Endodermal cell (in vitro differentiated cells): Measurements from ENCODE around the gene MAP3K9. TPM values are rescaled to one million over a fixed set of nuclear protein-coding genes. Genes with fewer than 3 reads are reported as not detected.

Experiments
- DNase-seq: peaks from one replicate; pipeline ENCODE4 v3.0.0-alpha.2; 2017
- H3K27ac ChIP-seq: 2 replicates; pipeline ENCODE4 v1.5.1; 2013; ENCODE audit warnings: mild to moderate bottlenecking, low read depth, low read length, moderate library complexity
- H3K27me3 ChIP-seq: 2 replicates; pipeline ENCODE4 v1.6.1; 2013; ENCODE audit warnings: mild to moderate bottlenecking, low read length, moderate library complexity; ENCODE audit not compliant: insufficient read depth, control insufficient read depth, poor library complexity, severe bottlenecking
- H3K36me3 ChIP-seq: 2 replicates; pipeline ENCODE4 v1.7.0; 2013; ENCODE audit warnings: mild to moderate bottlenecking, low read length, moderate library complexity; ENCODE audit not compliant: control insufficient read depth, insufficient read depth
- H3K4me1 ChIP-seq: one replicate; pipeline ENCODE4 v1.7.0; 2013; ENCODE audit warnings: low read length; ENCODE audit not compliant: control insufficient read depth, insufficient read depth
- H3K4me3 ChIP-seq: 2 replicates; pipeline ENCODE4 v1.5.1; 2013; ENCODE audit warnings: mild to moderate bottlenecking, low read length, moderate library complexity
- H3K9ac ChIP-seq: 2 replicates; pipeline ENCODE4 v1.6.1; 2013; ENCODE audit warnings: mild to moderate bottlenecking, low read length, moderate library complexity; ENCODE audit not compliant: poor library complexity, severe bottlenecking; ENCODE audit errors: extremely low read depth
- H3K9me3 ChIP-seq: 2 replicates; pipeline ENCODE4 v1.6.1; 2013; ENCODE audit warnings: mild to moderate bottlenecking, low read length, moderate library complexity; ENCODE audit not compliant: control insufficient read depth
- H3K27ac Mint-ChIP-seq: 2 replicates; pipeline ENCODE4 v1.8.0; 2020; ENCODE audit warnings: mixed read lengths
- H3K27me3 Mint-ChIP-seq: 2 replicates; pipeline ENCODE4 v1.8.0; 2021; ENCODE audit warnings: mild to moderate bottlenecking, mixed read lengths; ENCODE audit not compliant: insufficient read depth
- H3K36me3 Mint-ChIP-seq: 2 replicates; pipeline ENCODE4 v1.8.0; 2020; ENCODE audit warnings: low read depth, mixed read lengths
- H3K4me1 Mint-ChIP-seq: 2 replicates; pipeline ENCODE4 v1.8.0; 2020; ENCODE audit warnings: mixed read lengths
- H3K4me3 Mint-ChIP-seq: 2 replicates; pipeline ENCODE4 v1.8.0; 2020; ENCODE audit warnings: mild to moderate bottlenecking, moderate library complexity, mixed read lengths
- H3K9me3 Mint-ChIP-seq: 2 replicates; pipeline ENCODE4 v1.8.0; 2020; ENCODE audit warnings: mild to moderate bottlenecking, mixed read lengths
- CTCF ChIP-seq: fragments of 200-600 bp; sonication (generic); conservative IDR thresholded peaks from 2 replicates; pipeline ENCODE4 v1.5.0; 2021; ENCODE audit warnings: antibody characterized with exemption, mild to moderate bottlenecking
- WGBS, 2 experiments: methylation state at CpG; one replicate each; pipeline versions ENCODE4 v1.1.5 to v1.1.7; 2013; ENCODE audit warnings: missing lambda C conversion rate in 2 of 2, mixed read lengths in 1 of 2; ENCODE audit not compliant: insufficient coverage in 1 of 2, insufficient read length in 1 of 2; 5-methylcytosine and 5-hydroxymethylcytosine counted together
- total RNA-seq, 2 donors: library from RNA; stranded (reverse); fragmentation: NEBNext Ultra II Directional in 1 of 2; extraction: Animal tissue kit (Norgen Biotek cat#: 25700) in 1 of 2; gene quantifications; 2 replicates in 1 of 2; 3 replicates in 1 of 2; pipeline ENCODE4 v1.2.1, GENCODE V29; 2021

MAP3K9 gene
- total RNA-seq, 2 donors from 2014 or later = 34.1 to 38.5 TPM

GRCh38 chr14:70782361-70782760, 27.0 kb downstream of the MAP3K9 start:
- Histone ChIP-seq H3K9ac (no peak overlapping the region), H3K27ac (no peak overlapping the region), H3K27me3 (no peaks in the 10 kb centered on the region), H3K36me3 (peaks cover 43% of the 10 kb centered on the region), H3K4me3 (no peak overlapping the region), H3K9me3 (no peaks in the 10 kb centered on the region), H3K4me1 (no peaks in the 10 kb centered on the region)
- no peak overlapping the region for H3K27ac Mint-ChIP-seq
- DNase-seq = no peak
- H3K36me3 Mint-ChIP-seq = peaks cover 29% of the 10 kb centered on the region
- H3K4me3 Mint-ChIP-seq = no peak overlapping the region
- peaks cover 8% of the 10 kb centered on the region for H3K4me1 Mint-ChIP-seq
- H3K9me3 Mint-ChIP-seq = no peaks in the 10 kb centered on the region
- TF ChIP-seq CTCF = no peak
- 83 to 99% methylated on average over 1 to 2 of the region's 2 CpGs for WGBS, 2 experiments
- H3K27me3 Mint-ChIP-seq = no peaks in the 10 kb centered on the region

- peaks cover 28% of the 10 kb centered on the region for H3K36me3 ChIP-seq
- H3K27me3 Mint-ChIP-seq = no peaks in the 10 kb centered on the region
- no peaks in the 10 kb centered on the region for H3K9me3 Mint-ChIP-seq
- no peak overlapping the region for H3K4me3 ChIP-seq
- H3K4me3 Mint-ChIP-seq = no peak overlapping the region
- no peaks in the 10 kb centered on the region for H3K27me3 ChIP-seq
- 93 to 95% methylated on average over 7 to 9 of the region's 9 CpGs for WGBS, 2 experiments
- no peaks in the 10 kb centered on the region for H3K9me3 ChIP-seq
- no peak overlapping the region for H3K27ac ChIP-seq
- H3K4me1 ChIP-seq = no peaks in the 10 kb centered on the region
- peaks cover 24% of the 10 kb centered on the region for H3K36me3 Mint-ChIP-seq
- no peak overlapping the region for H3K9ac ChIP-seq
- no peak for DNase-seq
- peaks cover 8% of the 10 kb centered on the region for H3K4me1 Mint-ChIP-seq
- no peak overlapping the region for H3K27ac Mint-ChIP-seq
- no peak for TF ChIP-seq CTCF
Measured at GRCh38 chr14:70780396-70781075, 28.8 kb downstream of the MAP3K9 start.

- Histone ChIP-seq H3K9me3 (no peaks in the 10 kb centered on the region), H3K27me3 (no peaks in the 10 kb centered on the region), H3K4me3 (no peak overlapping the region), H3K36me3 (peaks cover 19% of the 10 kb centered on the region), H3K27ac (no peak overlapping the region), H3K4me1 (no peaks in the 10 kb centered on the region), H3K9ac (no peak overlapping the region)
- DNase-seq = no peak
- no peaks in the 10 kb centered on the region for H3K9me3 Mint-ChIP-seq
- WGBS, 2 experiments = 91 to 96% methylated on average over 3 to 4 of the region's 4 CpGs
- no peak overlapping the region for H3K4me3 Mint-ChIP-seq
- no peak overlapping the region for H3K27ac Mint-ChIP-seq
- TF ChIP-seq CTCF = no peak
- H3K4me1 Mint-ChIP-seq = peaks cover 8% of the 10 kb centered on the region
- no peaks in the 10 kb centered on the region for H3K27me3 Mint-ChIP-seq
- H3K36me3 Mint-ChIP-seq = peaks cover 20% of the 10 kb centered on the region
Measured at GRCh38 chr14:70779667-70780066, 29.6 kb downstream of the MAP3K9 start.
